GM23338 (cell line): Measurements from ENCODE around the gene AHNAK2. TPM values are rescaled to one million over a fixed set of nuclear protein-coding genes. Genes with fewer than 3 reads are reported as not detected.

ENCODE experiments used
- ATAC-seq: fragments of 200-7000 bp; cut with Tn5 transposase; 3 replicates; pipeline ENCODE4 v1.9.1; 2020
- DNase-seq: peaks from one replicate; pipeline ENCODE4 v3.0.0-alpha.2; 2015; ENCODE audit warnings: low spot score
- H2AFZ ChIP-seq: fragments of 200-600 bp; sonication (generic); 2 replicates; pipeline ENCODE4 v1.8.0; 2016; ENCODE audit warnings: antibody characterized with exemption, mild to moderate bottlenecking, moderate library complexity
- H3F3A ChIP-seq: fragments of 200-600 bp; sonication (generic); replicated peaks from 2 replicates; pipeline ENCODE4 v1.8.0; 2017; ENCODE audit warnings: antibody characterized with exemption, mixed run types, low read depth
- H3K27ac ChIP-seq: fragments of 200-600 bp; sonication (generic); 2 replicates; pipeline ENCODE4 v1.6.1; 2016; ENCODE audit warnings: low read depth
- H3K27me3 ChIP-seq: fragments of 200-600 bp; sonication (generic); 2 replicates; pipeline ENCODE4 v1.8.0; 2016; ENCODE audit warnings: mild to moderate bottlenecking, mixed run types, moderate library complexity; ENCODE audit not compliant: insufficient read depth
- H3K36me3 ChIP-seq: fragments of 200-600 bp; sonication (generic); 2 replicates; pipeline ENCODE4 v1.8.0; 2016; ENCODE audit warnings: mild to moderate bottlenecking; ENCODE audit not compliant: insufficient read depth
- H3K4me1 ChIP-seq: fragments of 200-600 bp; sonication (generic); 2 replicates; pipeline ENCODE4 v1.8.0; 2016; ENCODE audit warnings: mild to moderate bottlenecking, moderate library complexity; ENCODE audit not compliant: insufficient read depth
- H3K4me2 ChIP-seq: fragments of 200-600 bp; sonication (generic); 2 replicates; pipeline ENCODE4 v1.7.1; 2017; ENCODE audit warnings: mixed run types
- H3K4me3 ChIP-seq: fragments of 200-600 bp; sonication (generic); 2 replicates; pipeline ENCODE4 v1.6.1; 2016; ENCODE audit warnings: mixed run types
- H3K79me2 ChIP-seq: fragments of 200-600 bp; sonication (generic); replicated peaks from 2 replicates; pipeline ENCODE4 v1.8.0; 2017; ENCODE audit warnings: mild to moderate bottlenecking; ENCODE audit not compliant: insufficient read depth
- H3K9me2 ChIP-seq: fragments of 200-600 bp; sonication (generic); 2 replicates; pipeline ENCODE4 v1.8.0; 2017; ENCODE audit not compliant: insufficient read depth
- H4K20me1 ChIP-seq: fragments of 200-600 bp; sonication (generic); replicated peaks from 2 replicates; pipeline ENCODE4 v1.8.0; 2017; ENCODE audit warnings: mild to moderate bottlenecking; ENCODE audit not compliant: insufficient read depth
- H3K27ac Mint-ChIP-seq: 2 replicates; pipeline ENCODE4 v1.8.0; 2020; ENCODE audit warnings: inconsistent platforms, mild to moderate bottlenecking, moderate library complexity, mixed read lengths
- H3K27me3 Mint-ChIP-seq: 3 replicates; pipeline ENCODE4 v1.8.0; 2022; ENCODE audit warnings: low read depth, mild to moderate bottlenecking, moderate library complexity, mixed read lengths, inconsistent platforms; ENCODE audit not compliant: insufficient read depth, poor library complexity
- H3K36me3 Mint-ChIP-seq: 3 replicates; pipeline ENCODE4 v1.8.0; 2021; ENCODE audit warnings: low read depth, mild to moderate bottlenecking, inconsistent platforms, moderate library complexity, mixed read lengths
- H3K4me1 Mint-ChIP-seq: 3 replicates; pipeline ENCODE4 v1.8.0; 2020; ENCODE audit warnings: mild to moderate bottlenecking, inconsistent platforms, mixed read lengths
- H3K4me3 Mint-ChIP-seq: 3 replicates; pipeline ENCODE4 v1.8.0; 2021; ENCODE audit warnings: moderate library complexity, mild to moderate bottlenecking, inconsistent platforms, mixed read lengths
- H3K9me3 Mint-ChIP-seq: 3 replicates; pipeline ENCODE4 v1.8.0; 2020; ENCODE audit warnings: moderate library complexity, mild to moderate bottlenecking, inconsistent platforms, mixed read lengths
- CTCF ChIP-seq, 2 experiments: fragments of 200-600 bp in 1 of 2; sonication (generic) in 1 of 2; conservative IDR thresholded peaks; 2 replicates each; pipeline versions ENCODE4 v1.5.1 to v1.6.1; 2016 to 2017; ENCODE audit warnings: antibody characterized with exemption in 2 of 2, low read depth in 2 of 2, mild to moderate bottlenecking in 2 of 2, moderate library complexity in 1 of 2
- EZH2 ChIP-seq: fragments of 200-600 bp; sonication (generic); IDR thresholded peaks from one replicate; pipeline ENCODE4 v1.8.0; 2017; ENCODE audit warnings: antibody characterized with exemption, mild to moderate bottlenecking, low read depth; ENCODE audit not compliant: unreplicated experiment
- EZH2phosphoT487 ChIP-seq: fragments of 200-600 bp; sonication (generic); IDR thresholded peaks from one replicate; pipeline ENCODE4 v1.8.1; 2018; ENCODE audit warnings: antibody characterized with exemption; ENCODE audit not compliant: unreplicated experiment
- NANOG ChIP-seq: IDR thresholded peaks from 2 replicates; pipeline ENCODE4 v1.6.1; 2016; ENCODE audit warnings: antibody characterized with exemption, borderline replicate concordance
- POLR2AphosphoS5 ChIP-seq: IDR thresholded peaks from 2 replicates; pipeline ENCODE4 v1.6.1; 2016; ENCODE audit warnings: antibody characterized with exemption, low read depth
- polyA plus RNA-seq: library from polyadenylated mRNA; unstranded; fragments of >200 nt; fragmentation: Nextera tagmentation; extraction: Ambion mirVana; gene quantifications from 2 replicates; pipeline ENCODE4 v1.2.1, GENCODE V29; 2016
- total RNA-seq: library from RNA; depleted of rRNA; stranded (reverse); fragments of >200 nt; shearing (Covaris generic); gene quantifications from 2 replicates; pipeline ENCODE4 v1.2.3, GENCODE V29; 2014
- TF ChIP-seq, protein P1 (sequence below): IDR thresholded peaks from 2 replicates; pipeline ENCODE4 v1.6.1; 2016; ENCODE audit warnings: antibody characterized with exemption
- TF ChIP-seq, protein P2 (sequence below): IDR thresholded peaks from one replicate; pipeline ENCODE4 v1.6.1; 2018; ENCODE audit warnings: antibody characterized with exemption; ENCODE audit not compliant: unreplicated experiment

AHNAK2 gene
- total and polyA plus RNA-seq, 2 experiments from 2014 or later, result 1.1 to 2.6 TPM

DNA sequence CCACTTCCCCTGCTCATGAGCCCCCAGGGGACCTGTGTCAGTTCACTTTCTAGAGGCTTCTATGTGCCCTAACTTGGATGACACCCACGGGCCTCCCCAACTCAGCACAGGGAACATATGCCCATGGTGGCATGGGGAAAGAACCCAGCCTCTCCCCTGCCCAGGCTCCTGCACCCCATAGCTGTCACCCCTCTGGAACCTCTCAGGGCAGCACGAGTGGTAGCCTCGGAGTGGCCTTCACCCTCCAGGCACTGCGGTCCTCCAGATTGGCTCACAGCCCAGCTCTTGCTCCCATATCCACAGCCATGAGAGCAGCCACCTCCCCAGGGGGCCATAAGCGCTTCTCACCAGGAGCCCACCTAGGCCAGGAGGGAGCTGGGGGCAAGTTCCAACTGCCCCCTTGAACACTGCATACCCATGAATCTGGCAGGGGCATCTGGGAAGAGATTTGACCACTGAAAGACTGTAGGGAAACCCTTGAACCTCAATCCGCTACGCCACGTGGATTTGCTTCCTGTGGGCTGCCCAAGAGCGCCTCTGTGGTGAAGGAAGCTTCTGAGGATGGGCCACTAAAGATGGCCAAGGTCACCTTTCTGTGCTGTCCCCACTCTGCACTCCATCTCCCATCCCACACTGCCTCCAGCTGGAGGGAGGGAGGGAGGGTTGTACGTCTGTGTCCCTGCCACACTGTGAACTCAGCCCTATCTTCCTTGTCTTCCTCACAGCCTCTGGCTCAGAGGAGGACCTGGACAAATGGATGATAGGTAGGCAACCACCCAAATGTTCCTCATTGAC lies 41.6 kb downstream of the AHNAK2 start:
- H3K36me3 Mint-ChIP-seq, result peaks cover 3% of the 10 kb centered on the region; the same call in 1 of the 3 replicates
- Histone ChIP-seq H3K27ac (no peak overlapping the region), H3K9me2 (no peaks in the 10 kb centered on the region), H3K36me3 (no peaks in the 10 kb centered on the region), H3K79me2 (no peaks in the 10 kb centered on the region), H4K20me1 (no peaks in the 10 kb centered on the region), H3F3A (no peaks in the 10 kb centered on the region), H3K27me3 (peaks cover 60% of the 10 kb centered on the region), H3K4me1 (peaks cover 3% of the 10 kb centered on the region; the same call in 1 of the 2 replicates), H3K4me3 (no peak overlapping the region), H3K4me2 (no peak overlapping the region), H2AFZ (no peak overlapping the region)
- DNase-seq (no peak), ATAC-seq (no peak)
- H3K4me1 Mint-ChIP-seq, result no peaks in the 10 kb centered on the region; the same call in 2 of the 3 replicates
- TF ChIP-seq, protein P1, sequence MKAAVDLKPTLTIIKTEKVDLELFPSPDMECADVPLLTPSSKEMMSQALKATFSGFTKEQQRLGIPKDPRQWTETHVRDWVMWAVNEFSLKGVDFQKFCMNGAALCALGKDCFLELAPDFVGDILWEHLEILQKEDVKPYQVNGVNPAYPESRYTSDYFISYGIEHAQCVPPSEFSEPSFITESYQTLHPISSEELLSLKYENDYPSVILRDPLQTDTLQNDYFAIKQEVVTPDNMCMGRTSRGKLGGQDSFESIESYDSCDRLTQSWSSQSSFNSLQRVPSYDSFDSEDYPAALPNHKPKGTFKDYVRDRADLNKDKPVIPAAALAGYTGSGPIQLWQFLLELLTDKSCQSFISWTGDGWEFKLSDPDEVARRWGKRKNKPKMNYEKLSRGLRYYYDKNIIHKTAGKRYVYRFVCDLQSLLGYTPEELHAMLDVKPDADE, result no peak
- peak in 1 of 2 experiments; percentile 23; a peak in 1 of 4 replicates for TF ChIP-seq CTCF (conservative IDR thresholded peaks at IDR 0.05; ENCODE audit: low read depth in 2 of 2)
- H3K27ac Mint-ChIP-seq, result no peak overlapping the region
- H3K27me3 Mint-ChIP-seq, result peaks cover 58% of the 10 kb centered on the region
- no peak overlapping the region for H3K4me3 Mint-ChIP-seq
- H3K9me3 Mint-ChIP-seq, result peaks cover 7% of the 10 kb centered on the region; the same call in 1 of the 3 replicates

DNA sequence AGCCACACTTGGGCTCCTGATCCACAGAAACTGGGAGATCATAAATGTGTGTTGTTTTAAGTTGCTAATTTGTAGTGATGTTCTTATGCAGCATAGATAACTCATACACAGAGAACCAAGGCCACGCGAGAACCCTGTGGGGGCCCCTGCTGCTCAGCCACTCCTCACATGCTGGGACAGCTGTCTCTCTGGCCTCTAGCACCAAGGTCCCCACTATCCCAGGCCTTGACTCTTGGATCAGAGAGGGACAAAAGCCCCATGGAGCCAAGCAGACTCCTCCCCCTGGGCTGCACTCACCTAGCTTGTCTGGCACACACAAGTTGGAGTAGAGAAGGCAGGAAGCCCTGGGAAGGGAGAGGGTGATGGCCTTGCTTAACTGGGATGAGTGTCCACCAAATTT lies 42.2 kb downstream of the AHNAK2 start:
- no peak for DNase-seq

DNA sequence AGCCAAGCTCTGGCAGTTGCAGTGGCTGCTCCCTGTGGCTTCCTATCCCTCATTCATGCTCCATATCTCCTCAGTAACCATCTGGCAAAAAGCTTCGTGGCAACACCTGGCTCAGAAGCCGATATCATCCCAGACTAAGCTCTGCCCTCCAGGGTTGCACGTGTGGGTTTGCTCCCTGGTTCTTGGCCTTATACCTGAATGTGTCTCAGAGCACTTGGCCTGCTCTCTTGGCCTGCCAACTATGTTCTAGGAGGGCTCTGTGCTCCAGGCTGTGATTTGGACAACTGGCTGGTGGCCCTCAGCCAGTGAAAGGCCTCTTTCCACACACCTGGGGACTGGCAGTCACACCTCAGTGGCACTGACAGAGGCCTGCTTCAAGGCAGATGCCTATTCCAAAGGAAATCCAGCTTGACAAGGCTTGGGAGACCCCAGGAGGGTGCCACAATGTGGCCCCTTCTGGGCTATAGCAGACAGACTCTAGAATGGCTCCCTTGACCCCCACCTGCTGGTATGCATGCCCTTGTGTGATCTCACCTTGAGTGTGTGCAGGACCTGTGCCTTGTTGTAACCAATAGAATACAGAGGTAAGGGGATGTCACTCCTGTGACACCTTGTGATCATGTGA lies 43.0 kb downstream of the AHNAK2 start:
- no peak for ATAC-seq
- H3K4me1 Mint-ChIP-seq, result no peaks in the 10 kb centered on the region; the same call in 2 of the 3 replicates
- H3K27me3 ChIP-seq, result peaks cover 75% of the 10 kb centered on the region
- H3K9me3 Mint-ChIP-seq, result no peaks in the 10 kb centered on the region; the same call in 2 of the 3 replicates
- no peaks in the 10 kb centered on the region for H4K20me1 ChIP-seq
- no peak overlapping the region for H3K4me2 ChIP-seq
- H3K4me3 Mint-ChIP-seq, result peak overlapping the region; percentile 64
- H3K79me2 ChIP-seq, result no peaks in the 10 kb centered on the region
- H3F3A ChIP-seq, result no peaks in the 10 kb centered on the region
- no peak for DNase-seq
- no peaks in the 10 kb centered on the region for H3K36me3 ChIP-seq
- H3K36me3 Mint-ChIP-seq, result peaks cover 3% of the 10 kb centered on the region; the same call in 1 of the 3 replicates
- no peak overlapping the region for H3K4me3 ChIP-seq
- no peaks in the 10 kb centered on the region for H3K9me2 ChIP-seq
- peaks cover 3% of the 10 kb centered on the region; the same call in 1 of the 2 replicates for H3K4me1 ChIP-seq
- no peak overlapping the region for H3K27ac Mint-ChIP-seq
- peaks cover 64% of the 10 kb centered on the region for H3K27me3 Mint-ChIP-seq
- no peak overlapping the region for H3K27ac ChIP-seq
- H2AFZ ChIP-seq, result no peak overlapping the region
- TF ChIP-seq, protein P1, result no peak
- no peak for TF ChIP-seq NANOG
- no peak for TF ChIP-seq POLR2AphosphoS5
- no peak for TF ChIP-seq EZH2phosphoT487
- TF ChIP-seq EZH2, result no peak
- TF ChIP-seq, protein P2, sequence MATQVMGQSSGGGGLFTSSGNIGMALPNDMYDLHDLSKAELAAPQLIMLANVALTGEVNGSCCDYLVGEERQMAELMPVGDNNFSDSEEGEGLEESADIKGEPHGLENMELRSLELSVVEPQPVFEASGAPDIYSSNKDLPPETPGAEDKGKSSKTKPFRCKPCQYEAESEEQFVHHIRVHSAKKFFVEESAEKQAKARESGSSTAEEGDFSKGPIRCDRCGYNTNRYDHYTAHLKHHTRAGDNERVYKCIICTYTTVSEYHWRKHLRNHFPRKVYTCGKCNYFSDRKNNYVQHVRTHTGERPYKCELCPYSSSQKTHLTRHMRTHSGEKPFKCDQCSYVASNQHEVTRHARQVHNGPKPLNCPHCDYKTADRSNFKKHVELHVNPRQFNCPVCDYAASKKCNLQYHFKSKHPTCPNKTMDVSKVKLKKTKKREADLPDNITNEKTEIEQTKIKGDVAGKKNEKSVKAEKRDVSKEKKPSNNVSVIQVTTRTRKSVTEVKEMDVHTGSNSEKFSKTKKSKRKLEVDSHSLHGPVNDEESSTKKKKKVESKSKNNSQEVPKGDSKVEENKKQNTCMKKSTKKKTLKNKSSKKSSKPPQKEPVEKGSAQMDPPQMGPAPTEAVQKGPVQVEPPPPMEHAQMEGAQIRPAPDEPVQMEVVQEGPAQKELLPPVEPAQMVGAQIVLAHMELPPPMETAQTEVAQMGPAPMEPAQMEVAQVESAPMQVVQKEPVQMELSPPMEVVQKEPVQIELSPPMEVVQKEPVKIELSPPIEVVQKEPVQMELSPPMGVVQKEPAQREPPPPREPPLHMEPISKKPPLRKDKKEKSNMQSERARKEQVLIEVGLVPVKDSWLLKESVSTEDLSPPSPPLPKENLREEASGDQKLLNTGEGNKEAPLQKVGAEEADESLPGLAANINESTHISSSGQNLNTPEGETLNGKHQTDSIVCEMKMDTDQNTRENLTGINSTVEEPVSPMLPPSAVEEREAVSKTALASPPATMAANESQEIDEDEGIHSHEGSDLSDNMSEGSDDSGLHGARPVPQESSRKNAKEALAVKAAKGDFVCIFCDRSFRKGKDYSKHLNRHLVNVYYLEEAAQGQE, result no peak

More for the DNA sequence above, 42.2 kb downstream of the AHNAK2 start:
- Histone ChIP-seq H3K9me2 (no peaks in the 10 kb centered on the region), H2AFZ (no peak overlapping the region), H3K4me1 (peaks cover 3% of the 10 kb centered on the region; the same call in 1 of the 2 replicates), H4K20me1 (no peaks in the 10 kb centered on the region), H3K27ac (no peak overlapping the region), H3K27me3 (peaks cover 66% of the 10 kb centered on the region), H3K4me3 (no peak overlapping the region), H3K36me3 (no peaks in the 10 kb centered on the region), H3K4me2 (no peak overlapping the region), H3F3A (no peaks in the 10 kb centered on the region), H3K79me2 (no peaks in the 10 kb centered on the region)
- peaks cover 4% of the 10 kb centered on the region; the same call in 1 of the 3 replicates for H3K9me3 Mint-ChIP-seq
- peaks cover 64% of the 10 kb centered on the region for H3K27me3 Mint-ChIP-seq
- no peak overlapping the region for H3K4me3 Mint-ChIP-seq
- H3K27ac Mint-ChIP-seq, result no peak overlapping the region
- ATAC-seq, result no peak
- peaks cover 3% of the 10 kb centered on the region; the same call in 1 of the 3 replicates for H3K36me3 Mint-ChIP-seq
- H3K4me1 Mint-ChIP-seq, result no peaks in the 10 kb centered on the region; the same call in 2 of the 3 replicates
- TF ChIP-seq EZH2, result no peak
